Stimulated activated naive CD4-positive, alpha-beta T cell (primary cell): Measurements from ENCODE around the gene PEMT.

Experiments used
- DNase-seq, 6 experiments: peaks; one replicate each; lab custom pipeline; 2025; lab: John Stamatoyannopoulos, UW

Gene PEMT

GRCh38 chr17:17570798-17571716 lies 20.5 kb downstream of the PEMT start:
- no peak for DNase-seq

GRCh38 chr17:17570140-17570797 lies 21.2 kb downstream of the PEMT start:
- no peak for DNase-seq

GRCh38 chr17:17569691-17570090 lies 21.8 kb downstream of the PEMT start:
- no peak for DNase-seq

- DNase-seq = peak in 4 of 6 experiments; percentile 5 to 38 (median 17)
These were observed 22.7 kb downstream of the PEMT start for GRCh38 chr17:17568772-17569195.

GRCh38 chr17:17567631-17568030 lies 23.9 kb downstream of the PEMT start:
- no peak for DNase-seq

- DNase-seq = no peak
These were observed 24.5 kb downstream of the PEMT start for GRCh38 chr17:17566896-17567513.

- DNase-seq = no peak
These were observed 25.8 kb downstream of the PEMT start for GRCh38 chr17:17565471-17566339.

- DNase-seq = no peak
These were observed 26.6 kb downstream of the PEMT start for GRCh38 chr17:17564896-17565295.

- DNase-seq = no peak
These were observed 27.2 kb downstream of the PEMT start for GRCh38 chr17:17564323-17564722.

- DNase-seq = no peak
These were observed 28.0 kb downstream of the PEMT start for GRCh38 chr17:17563530-17563929.

GRCh38 chr17:17562146-17562511 lies 29.4 kb downstream of the PEMT start:
- no peak for DNase-seq

GRCh38 chr17:17561408-17562145 lies 29.9 kb downstream of the PEMT start:
- no peak for DNase-seq

GRCh38 chr17:17560975-17561374 lies 30.5 kb downstream of the PEMT start:
- DNase-seq = no peak

GRCh38 chr17:17560167-17560566 lies 31.3 kb downstream of the PEMT start:
- no peak for DNase-seq

- no peak for DNase-seq
These were observed 32.3 kb downstream of the PEMT start for GRCh38 chr17:17559164-17559563.

- DNase-seq = no peak
These were observed 33.1 kb downstream of the PEMT start for GRCh38 chr17:17558431-17558830.

GRCh38 chr17:17557796-17558195 lies 33.7 kb downstream of the PEMT start:
- DNase-seq = no peak

- no peak for DNase-seq
These were observed 34.8 kb downstream of the PEMT start for GRCh38 chr17:17556671-17557070.

GRCh38 chr17:17555906-17556305 lies 35.6 kb downstream of the PEMT start:
- DNase-seq = no peak

- DNase-seq = no peak
These were observed 36.4 kb downstream of the PEMT start for GRCh38 chr17:17555151-17555550.

GRCh38 chr17:17554266-17554665 lies 37.2 kb downstream of the PEMT start:
- DNase-seq = no peak
